ENCODE results near the gene GTPBP2. TPM values are rescaled to one million over a fixed set of nuclear protein-coding genes. Genes with fewer than 3 reads are reported as not detected.

The GTPBP2 gene
- total RNA-seq, 1 experiment from 2014 or later, result 72.2 TPM

DNA sequence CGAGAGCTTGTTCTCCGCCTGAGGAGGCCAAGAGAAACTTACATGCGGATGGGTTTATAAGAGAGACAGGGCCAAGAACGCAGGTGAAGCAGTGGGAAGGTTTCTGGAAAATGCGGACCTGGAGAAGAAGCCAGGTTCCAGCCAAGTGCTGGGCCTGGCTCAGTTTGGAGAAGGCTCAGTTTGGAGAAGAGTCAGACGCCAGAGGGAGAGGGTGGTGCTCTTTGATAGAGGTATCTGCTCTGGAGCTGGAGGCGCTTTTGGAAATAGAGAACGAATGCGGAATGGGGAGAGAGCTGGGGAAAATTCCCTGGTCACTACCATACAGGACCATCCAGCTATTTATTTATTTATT is 16.5 kb upstream of the GTPBP2 start:
- Histone ChIP-seq H3K79me2 (ENCODE audit: insufficient read depth, low read length) (no peaks in the 10 kb centered on the region), H3K18ac (ENCODE audit: insufficient read length, low read depth, low read length) (no peak overlapping the region), H3K9ac (ENCODE audit: extremely low read depth, insufficient read length, low read length) (no peak overlapping the region), H3K14ac (ENCODE audit: insufficient read depth, low read length) (no peak overlapping the region), H3T11ph (ENCODE audit: low read length) (no peak overlapping the region), H2BK15ac (ENCODE audit: low read depth, low read length) (no peak overlapping the region), H3K4me1 (ENCODE audit: insufficient read depth, low read length) (no peaks in the 10 kb centered on the region), H3K9me3 (ENCODE audit: control insufficient read depth, low read depth, low read length) (no peaks in the 10 kb centered on the region), H3K23ac (ENCODE audit: insufficient read length, low read depth, low read length) (no peak overlapping the region), H3K27ac (ENCODE audit: insufficient read length, low read depth, low read length) (no peak overlapping the region), H2BK12ac (ENCODE audit: insufficient read length, low read depth, low read length) (no peak overlapping the region), H3K4me2 (ENCODE audit: insufficient read depth, insufficient read length, low read length) (peak overlapping the region; percentile 62), H2BK20ac (ENCODE audit: low read depth, low read length, poor library complexity, severe bottlenecking) (no peak overlapping the region), H2BK5ac (ENCODE audit: insufficient read length, low read length) (no peak overlapping the region), H3K27me3 (ENCODE audit: insufficient read depth, low read length) (no peaks in the 10 kb centered on the region), H2BK120ac (ENCODE audit: low read depth, low read length, poor library complexity, severe bottlenecking) (no peak overlapping the region), H4K8ac (replicated peaks; ENCODE audit: insufficient read length, low read depth, low read length) (no peak overlapping the region), H3K4ac (ENCODE audit: low read depth, low read length) (no peak overlapping the region), H3K23me2 (ENCODE audit: insufficient read length, low read depth, low read length, poor library complexity, severe bottlenecking) (no peaks in the 10 kb centered on the region), H4K20me1 (ENCODE audit: control insufficient read depth, insufficient read depth, insufficient read length) (no peaks in the 10 kb centered on the region), H4K91ac (ENCODE audit: insufficient read length, low read depth, low read length) (no peak overlapping the region), H3K56ac (ENCODE audit: insufficient read length, low read depth, low read length) (no peak overlapping the region), H2AFZ (ENCODE audit: low read length) (peak overlapping the region; percentile 89), H3K79me1 (ENCODE audit: insufficient read depth, low read depth, low read length, poor library complexity, severe bottlenecking) (no peaks in the 10 kb centered on the region), H4K5ac (ENCODE audit: insufficient read length, low read depth, low read length) (no peak overlapping the region), H2AK5ac (ENCODE audit: insufficient read length, low read length) (no peak overlapping the region)
- H3K27me3 Mint-ChIP-seq (ENCODE audit: low read depth), result no peaks in the 10 kb centered on the region; the same call in 1 of the 2 replicates
- DNase-seq, result no peak
- peak overlapping the region; percentile 75 to 83 for H3K4me3 Mint-ChIP-seq
- H3K4me1 Mint-ChIP-seq, result peaks cover 17 to 18% of the 10 kb centered on the region in 2 experiments
- H3K27ac Mint-ChIP-seq, result peak overlapping the region; percentile 87 to 93 (median 87); a peak in 6 of 7 replicates
- peaks cover 8 to 16% (median 11%) of the 10 kb centered on the region in 3 experiments; a peak in 6 of 7 replicates for H3K36me3 Mint-ChIP-seq (ENCODE audit: insufficient read depth in 1 of 3, low read depth in 3 of 3)
- no CpG with 5 or more reads among the region's 9 CpGs for WGBS (ENCODE audit: extremely low coverage, insufficient read length, low lambda C conversion rate)
- TF ChIP-seq, protein P1, sequence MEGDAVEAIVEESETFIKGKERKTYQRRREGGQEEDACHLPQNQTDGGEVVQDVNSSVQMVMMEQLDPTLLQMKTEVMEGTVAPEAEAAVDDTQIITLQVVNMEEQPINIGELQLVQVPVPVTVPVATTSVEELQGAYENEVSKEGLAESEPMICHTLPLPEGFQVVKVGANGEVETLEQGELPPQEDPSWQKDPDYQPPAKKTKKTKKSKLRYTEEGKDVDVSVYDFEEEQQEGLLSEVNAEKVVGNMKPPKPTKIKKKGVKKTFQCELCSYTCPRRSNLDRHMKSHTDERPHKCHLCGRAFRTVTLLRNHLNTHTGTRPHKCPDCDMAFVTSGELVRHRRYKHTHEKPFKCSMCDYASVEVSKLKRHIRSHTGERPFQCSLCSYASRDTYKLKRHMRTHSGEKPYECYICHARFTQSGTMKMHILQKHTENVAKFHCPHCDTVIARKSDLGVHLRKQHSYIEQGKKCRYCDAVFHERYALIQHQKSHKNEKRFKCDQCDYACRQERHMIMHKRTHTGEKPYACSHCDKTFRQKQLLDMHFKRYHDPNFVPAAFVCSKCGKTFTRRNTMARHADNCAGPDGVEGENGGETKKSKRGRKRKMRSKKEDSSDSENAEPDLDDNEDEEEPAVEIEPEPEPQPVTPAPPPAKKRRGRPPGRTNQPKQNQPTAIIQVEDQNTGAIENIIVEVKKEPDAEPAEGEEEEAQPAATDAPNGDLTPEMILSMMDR (conservative IDR thresholded peaks at IDR 0.05), result no peak
- no peaks in the 10 kb centered on the region for H3K9me3 Mint-ChIP-seq
